Inflammatory macrophage (primary cell): ENCODE results near the gene PI4K2A.
"Not testable (repeated sequence)": the region's sequence is repeated elsewhere in the genome, so short reads cannot be mapped to it uniquely, and the experiment has no call there.

Source experiments
- DNase-seq, 2 donors: peaks; one replicate each; pipeline ENCODE4 v3.0.0-alpha.2; 2020 to 2022

PI4K2A gene

GRCh38 chr10:97632949-97633884, 7.3 kb upstream of the PI4K2A start, which contains the start of gene MORN4:
MORN4 (minus strand) TSS chr10:97633500; CDS start chr10:97619653, 13,847 bp downstream.
- peak; percentile 92 to 95 for DNase-seq

GRCh38 chr10:97633921-97634320, 6.5 kb upstream of the PI4K2A start:
- DNase-seq: peak in 1 of 2 donors; percentile 37

- DNase-seq: no peak
Measured at GRCh38 chr10:97635577-97635976, 4.9 kb upstream of the PI4K2A start.

GRCh38 chr10:97639090-97639489, 1.4 kb upstream of the PI4K2A start:
- DNase-seq: not testable (repeated sequence)

GRCh38 chr10:97640868-97641811, 669 bp downstream of the PI4K2A start:
- peak; percentile 67 to 70 for DNase-seq

- DNase-seq: not testable (repeated sequence)
Measured at GRCh38 chr10:97642471-97643159, 2.1 kb downstream of the PI4K2A start.

GRCh38 chr10:97643441-97643985, 3.0 kb downstream of the PI4K2A start:
- no peak for DNase-seq

GRCh38 chr10:97644936-97645335, 4.5 kb downstream of the PI4K2A start:
- no peak for DNase-seq

GRCh38 chr10:97647556-97647955, 7.1 kb downstream of the PI4K2A start:
- peak; percentile 43 to 68 for DNase-seq

- peak; percentile 94 to 97 for DNase-seq
Measured at GRCh38 chr10:97648562-97649404, 8.3 kb downstream of the PI4K2A start.

- not testable (repeated sequence) for DNase-seq
Measured at GRCh38 chr10:97649405-97649750, 8.9 kb downstream of the PI4K2A start.

- peak; percentile 37 to 61 for DNase-seq
Measured at GRCh38 chr10:97650726-97651125, 10.3 kb downstream of the PI4K2A start.

- DNase-seq: no peak
Measured at GRCh38 chr10:97651773-97652172, 11.3 kb downstream of the PI4K2A start.

GRCh38 chr10:97656777-97657176, 16.3 kb downstream of the PI4K2A start:
- no peak for DNase-seq

GRCh38 chr10:97659589-97659988, 19.1 kb downstream of the PI4K2A start:
- no peak for DNase-seq

GRCh38 chr10:97664282-97664850, 23.9 kb downstream of the PI4K2A start:
- no peak for DNase-seq

- no peak for DNase-seq
Measured at GRCh38 chr10:97666992-97667391, 26.5 kb downstream of the PI4K2A start.

GRCh38 chr10:97667463-97667862, 27.0 kb downstream of the PI4K2A start:
- DNase-seq: no peak

GRCh38 chr10:97669571-97669970, 29.1 kb downstream of the PI4K2A start:
- DNase-seq: no peak

GRCh38 chr10:97673736-97674525, 33.5 kb downstream of the PI4K2A start:
- DNase-seq: peak in 1 of 2 donors; percentile 31
